ENCODE data around the gene NCKAP5.

The NCKAP5 gene

DNA sequence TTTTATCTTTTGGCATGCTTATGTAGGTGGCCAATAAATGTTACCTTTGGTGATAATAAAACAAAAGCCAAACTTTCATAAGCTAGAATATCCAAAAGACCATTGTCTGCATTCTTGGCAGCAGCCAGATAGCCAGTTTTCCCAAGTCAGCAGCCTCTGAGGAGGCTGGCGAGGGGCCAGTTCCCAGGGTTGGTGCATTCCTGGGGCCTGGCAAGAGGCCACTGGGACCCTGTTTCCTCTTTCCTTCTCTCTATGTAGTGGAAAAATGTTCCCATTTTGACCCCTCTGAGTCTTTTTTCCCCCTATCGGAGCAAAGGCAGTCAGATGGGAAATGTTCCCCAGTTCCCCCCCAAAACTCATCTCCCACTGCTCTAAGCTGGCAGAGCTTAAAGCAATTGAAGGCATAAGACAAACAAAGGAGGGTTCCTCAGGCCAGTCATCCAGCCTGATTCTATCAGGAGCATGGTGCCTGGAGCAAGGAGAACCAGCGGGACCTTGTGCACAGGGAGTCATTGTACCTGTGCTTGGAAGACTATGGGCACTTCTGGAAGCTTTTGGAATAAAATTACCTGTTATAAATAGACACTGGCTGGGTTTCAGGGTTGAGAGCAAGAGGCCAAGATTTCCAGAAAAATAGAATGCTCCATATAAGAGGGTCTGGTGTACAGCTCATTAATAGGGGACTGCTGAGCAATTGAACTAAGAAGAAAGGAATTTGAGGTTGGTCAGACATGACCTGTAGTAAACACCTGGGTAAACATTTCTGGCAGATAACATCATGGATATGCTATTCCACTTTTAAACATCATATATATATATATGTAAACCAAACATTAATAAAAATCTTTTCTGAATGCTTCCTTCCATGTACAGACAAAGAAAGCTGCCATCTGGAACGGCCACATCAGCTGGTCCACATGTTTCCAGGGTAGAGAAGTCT, 63.4 kb downstream of the NCKAP5 start:
- no peak overlapping the region for H3K4me3 ChIP-seq (ENCODE audit: low read depth, low read length)
- TF ChIP-seq, protein P1, sequence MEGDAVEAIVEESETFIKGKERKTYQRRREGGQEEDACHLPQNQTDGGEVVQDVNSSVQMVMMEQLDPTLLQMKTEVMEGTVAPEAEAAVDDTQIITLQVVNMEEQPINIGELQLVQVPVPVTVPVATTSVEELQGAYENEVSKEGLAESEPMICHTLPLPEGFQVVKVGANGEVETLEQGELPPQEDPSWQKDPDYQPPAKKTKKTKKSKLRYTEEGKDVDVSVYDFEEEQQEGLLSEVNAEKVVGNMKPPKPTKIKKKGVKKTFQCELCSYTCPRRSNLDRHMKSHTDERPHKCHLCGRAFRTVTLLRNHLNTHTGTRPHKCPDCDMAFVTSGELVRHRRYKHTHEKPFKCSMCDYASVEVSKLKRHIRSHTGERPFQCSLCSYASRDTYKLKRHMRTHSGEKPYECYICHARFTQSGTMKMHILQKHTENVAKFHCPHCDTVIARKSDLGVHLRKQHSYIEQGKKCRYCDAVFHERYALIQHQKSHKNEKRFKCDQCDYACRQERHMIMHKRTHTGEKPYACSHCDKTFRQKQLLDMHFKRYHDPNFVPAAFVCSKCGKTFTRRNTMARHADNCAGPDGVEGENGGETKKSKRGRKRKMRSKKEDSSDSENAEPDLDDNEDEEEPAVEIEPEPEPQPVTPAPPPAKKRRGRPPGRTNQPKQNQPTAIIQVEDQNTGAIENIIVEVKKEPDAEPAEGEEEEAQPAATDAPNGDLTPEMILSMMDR (IDR thresholded peaks at IDR 0.05; ENCODE audit: low read depth, low read length), result no peak

DNA sequence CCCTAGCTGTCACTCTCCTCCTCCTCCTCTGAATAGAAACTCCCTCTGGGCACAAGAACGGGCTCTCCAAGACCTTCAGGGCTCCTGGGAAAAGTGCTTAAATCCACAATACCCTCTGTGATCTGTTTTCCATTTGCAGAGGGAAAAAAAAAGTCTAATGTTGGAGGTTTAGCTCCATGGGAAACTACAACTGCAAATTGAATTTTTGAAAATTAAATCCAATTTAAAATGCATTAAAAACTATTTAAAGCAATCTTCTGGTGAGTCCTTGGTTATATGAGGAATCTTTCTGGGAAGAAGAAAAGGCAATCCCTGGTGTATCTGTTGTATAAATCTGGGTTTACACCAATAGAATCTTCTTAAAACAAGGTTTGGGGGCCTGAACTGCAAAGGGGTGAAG, 64.3 kb downstream of the NCKAP5 start:
- TF ChIP-seq, protein P1 (IDR thresholded peaks at IDR 0.05; ENCODE audit: low read depth, low read length), result no peak
- H3K4me3 ChIP-seq (ENCODE audit: low read depth, low read length), result no peak overlapping the region

DNA sequence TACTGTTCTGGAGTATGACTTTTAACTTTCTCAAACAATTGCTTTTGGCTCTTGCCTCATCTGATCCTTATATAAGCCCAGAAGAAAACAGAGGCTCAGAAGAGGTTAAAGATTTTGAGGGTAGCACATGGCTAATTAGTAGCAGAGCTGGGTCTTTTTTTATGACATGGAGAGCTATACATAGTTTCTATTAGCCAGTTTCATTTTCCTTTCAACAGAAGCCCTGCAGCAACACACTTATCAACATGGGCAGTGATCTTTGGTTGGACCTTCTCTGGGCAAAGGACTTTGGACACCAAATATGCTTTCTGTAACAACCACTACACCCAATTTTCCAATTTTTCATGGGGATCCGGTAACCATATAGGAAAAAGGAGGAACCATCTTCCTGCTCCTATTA, 64.9 kb downstream of the NCKAP5 start:
- TF ChIP-seq, protein P1 (IDR thresholded peaks at IDR 0.05; ENCODE audit: low read depth, low read length), result no peak
- H3K4me3 ChIP-seq (ENCODE audit: low read depth, low read length), result no peak overlapping the region

DNA sequence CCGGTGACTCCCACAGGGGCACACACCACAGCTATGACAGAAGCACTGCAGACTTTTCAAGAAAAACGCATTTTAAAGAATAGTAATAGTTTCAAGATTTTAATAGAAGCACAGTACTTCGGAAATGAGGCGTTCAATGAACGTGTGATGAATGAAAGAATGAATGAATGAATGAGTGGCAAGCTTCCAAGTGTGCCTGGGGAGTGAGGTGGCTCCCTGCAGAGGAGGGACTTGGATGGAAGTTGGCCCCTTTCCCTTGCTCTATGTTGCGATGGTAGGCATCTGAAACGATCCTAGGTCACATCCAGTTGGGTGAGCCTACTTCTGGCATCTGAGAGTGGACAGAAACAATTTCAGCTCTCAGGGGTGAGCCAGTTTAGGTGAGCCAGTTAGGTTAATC, 65.6 kb downstream of the NCKAP5 start:
- TF ChIP-seq, protein P1 (IDR thresholded peaks at IDR 0.05; ENCODE audit: low read depth, low read length), result no peak
- H3K4me3 ChIP-seq (ENCODE audit: low read depth, low read length), result no peak overlapping the region

DNA sequence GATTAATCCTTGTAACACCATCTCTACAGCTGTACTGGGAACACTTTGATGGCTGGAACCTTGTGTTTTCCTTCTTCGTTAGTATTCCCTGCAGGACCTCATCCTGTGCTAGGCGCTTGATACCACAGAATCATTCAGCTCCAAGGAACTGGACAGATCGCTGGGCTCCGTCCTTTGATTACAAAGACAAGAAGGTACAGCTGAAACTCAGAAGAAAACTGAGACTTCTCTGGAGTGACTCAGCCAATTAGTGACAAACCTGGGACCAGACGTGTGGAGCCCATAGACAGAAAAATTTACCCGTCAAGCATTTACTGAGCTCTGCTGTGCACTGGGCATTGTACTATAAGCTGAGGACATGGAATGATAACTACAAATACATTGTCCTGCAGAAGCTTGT, 67.3 kb downstream of the NCKAP5 start:
- TF ChIP-seq, protein P1 (IDR thresholded peaks at IDR 0.05; ENCODE audit: low read depth, low read length), result no peak
- H3K4me3 ChIP-seq (ENCODE audit: low read depth, low read length), result no peak overlapping the region

DNA sequence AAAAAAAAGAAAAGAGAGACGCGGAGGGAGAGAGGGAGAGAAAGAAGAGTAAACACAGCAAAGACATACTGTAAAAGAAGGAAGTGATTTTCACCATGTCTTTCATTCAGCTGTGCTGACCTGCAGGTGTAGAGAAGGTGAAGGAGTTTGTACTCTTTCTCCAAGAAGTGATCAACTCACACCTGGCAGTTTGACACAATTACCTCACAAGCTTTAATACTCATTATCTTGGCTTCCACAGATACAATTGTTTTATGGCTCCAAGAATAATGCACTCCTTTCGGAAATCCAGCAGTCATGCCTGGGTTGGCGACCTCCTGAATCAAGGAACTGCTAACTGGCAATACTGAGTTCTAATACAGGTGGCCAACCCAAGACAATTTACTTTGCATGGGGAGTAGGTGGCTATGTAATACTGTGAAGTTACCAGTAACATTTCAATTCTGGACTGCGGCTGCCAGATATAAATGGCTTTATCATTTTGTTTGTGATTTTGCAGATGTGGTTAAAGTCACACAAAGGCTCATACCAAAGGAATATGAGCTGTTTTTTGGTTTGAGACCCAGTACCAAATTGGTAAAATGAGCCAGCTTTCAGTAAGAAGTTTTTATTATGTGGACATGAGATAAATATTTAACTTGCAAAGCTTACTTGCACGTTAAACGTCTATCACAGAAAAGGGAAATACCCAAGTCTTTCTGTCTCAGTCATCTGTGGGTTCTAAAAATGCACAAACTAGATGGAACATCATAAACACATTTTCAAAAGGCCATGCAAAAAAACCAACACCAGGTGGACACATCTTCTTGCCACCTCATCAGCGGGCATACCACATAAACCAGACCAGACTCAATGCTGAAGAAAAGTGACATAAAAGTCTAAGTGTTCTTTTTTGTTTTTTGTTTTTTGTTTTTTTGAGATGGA, 69.3 kb downstream of the NCKAP5 start:
- TF ChIP-seq, protein P1 (IDR thresholded peaks at IDR 0.05; ENCODE audit: low read depth, low read length), result no peak
- H3K4me3 ChIP-seq (ENCODE audit: low read depth, low read length), result no peak overlapping the region
